Keratinocyte (primary cell): ENCODE measurements around the gene EMILIN3. TPM values are rescaled to one million over a fixed set of nuclear protein-coding genes. Genes with fewer than 3 reads are reported as not detected.

Experiments
- DNase-seq: peaks from one replicate; pipeline ENCODE4 v3.0.0-alpha.2; 2011; ENCODE audit warnings: low read depth, missing footprints, low spot score
- FAIRE-seq: peaks from 2 replicates; lab custom pipeline; 2011; peaks lifted over from hg19 to GRCh38; lab: Jason Lieb, UNC
- H2AFZ ChIP-seq: 2 replicates; pipeline ENCODE4 v1.6.0; 2012; ENCODE audit warnings: low read length, control low read depth, inconsistent platforms; ENCODE audit not compliant: control insufficient read depth
- H3K27ac ChIP-seq: 2 replicates; pipeline ENCODE4 v1.5.1; 2011; ENCODE audit warnings: low read length; ENCODE audit not compliant: control insufficient read depth, insufficient read depth
- H3K27me3 ChIP-seq: 3 replicates; pipeline ENCODE4 v1.6.0; 2011; ENCODE audit warnings: low read length; ENCODE audit not compliant: control insufficient read depth, insufficient read depth; ENCODE audit errors: extremely low read depth
- H3K36me3 ChIP-seq, 2 experiments: 2 replicates in 1 of 2; 3 replicates in 1 of 2; pipeline ENCODE4 v1.5.1; 2011; ENCODE audit warnings: low read length in 2 of 2, mild to moderate bottlenecking in 1 of 2; ENCODE audit not compliant: control insufficient read depth in 2 of 2, insufficient read depth in 2 of 2; ENCODE audit errors: extremely low read depth in 1 of 2
- H3K4me1 ChIP-seq: 3 replicates; pipeline ENCODE4 v1.5.1; 2011; ENCODE audit warnings: low read length; ENCODE audit not compliant: control insufficient read depth, insufficient read depth; ENCODE audit errors: extremely low read depth
- H3K4me2 ChIP-seq: 3 replicates; pipeline ENCODE4 v1.6.0; 2011; ENCODE audit warnings: low read depth, low read length; ENCODE audit not compliant: control insufficient read depth, insufficient read depth; ENCODE audit errors: extremely low read depth
- H3K4me3 ChIP-seq, 3 experiments: fragments of 200-600 bp in 1 of 3; sonication (generic) in 1 of 3; 2 replicates in 2 of 3; 3 replicates in 1 of 3; pipeline ENCODE4 v1.5.1; 2011 to 2016; ENCODE audit warnings: low read length in 3 of 3, mild to moderate bottlenecking in 3 of 3, control low read depth in 2 of 3, inconsistent platforms in 1 of 3, low read depth in 1 of 3, mixed read lengths in 1 of 3, mixed run types in 1 of 3, moderate library complexity in 1 of 3; ENCODE audit not compliant: control insufficient read depth in 2 of 3, insufficient read depth in 2 of 3; ENCODE audit errors: extremely low read depth in 1 of 3
- H3K79me2 ChIP-seq: 2 replicates; pipeline ENCODE4 v1.6.0; 2012; ENCODE audit warnings: low read length; ENCODE audit not compliant: control insufficient read depth, insufficient read depth
- H3K9ac ChIP-seq: 3 replicates; pipeline ENCODE4 v1.6.0; 2011; ENCODE audit warnings: low read length; ENCODE audit not compliant: control insufficient read depth, insufficient read depth; ENCODE audit errors: extremely low read depth
- H3K9me1 ChIP-seq: 3 replicates; pipeline ENCODE4 v1.6.0; 2011; ENCODE audit warnings: low read length; ENCODE audit not compliant: control insufficient read depth, insufficient read depth; ENCODE audit errors: extremely low read depth
- H3K9me3 ChIP-seq: 2 replicates; pipeline ENCODE4 v1.5.1; 2012; ENCODE audit warnings: low read depth, low read length; ENCODE audit not compliant: control insufficient read depth
- H4K20me1 ChIP-seq: 3 replicates; pipeline ENCODE4 v1.6.0; 2011; ENCODE audit warnings: low read length; ENCODE audit not compliant: control insufficient read depth, insufficient read depth; ENCODE audit errors: extremely low read depth
- CTCF ChIP-seq, 3 experiments: IDR thresholded peaks in 1 of 3; conservative IDR thresholded peaks in 1 of 3; optimal IDR thresholded peaks in 1 of 3; 2 replicates in 2 of 3; 3 replicates in 1 of 3; pipeline versions ENCODE3 to v1.5.1; 2011; ENCODE audit warnings: low read length in 3 of 3, mild to moderate bottlenecking in 3 of 3, moderate library complexity in 2 of 3, control low read depth in 1 of 3, inconsistent platforms in 1 of 3; ENCODE audit not compliant: insufficient read depth in 2 of 3; ENCODE audit errors: extremely low read depth in 1 of 3
- EZH2 ChIP-seq: IDR thresholded peaks from one replicate; pipeline ENCODE4 v1.6.1; 2012; ENCODE audit warnings: inconsistent platforms, mild to moderate bottlenecking, low read length, moderate library complexity
- dilution Hi-C: fragments of 300-500 bp; cut with MboI; formaldehyde crosslinking; loops from one replicate; pipeline ENCODE4 v1.7.0; 2020; ENCODE audit warnings: low sequenced_read_pairs; ENCODE audit not compliant: extremely low pct_ligation_motif_present
- polyA plus RNA-seq, 5 experiments: library from polyadenylated mRNA; depleted of rRNA in 3 of 5; stranded (reverse) in 3 of 5; stranded (forward) in 1 of 5; unstranded in 1 of 5; fragments of >200 nt; gene quantifications; 1 replicate in 1 of 5; 2 replicates in 3 of 5; 3 replicates in 1 of 5; pipeline versions ENCODE4 v1.2.1 to v1.2.3, GENCODE V29; 2011 to 2012; ENCODE audit warnings: missing spikeins in 2 of 5, low read depth in 1 of 5, low replicate concordance in 1 of 5

Gene EMILIN3
- polyA plus RNA-seq, 1 donor (not counting 4 experiments of a cell fraction or from before 2014, with no cell fraction given) = not detected

DNA sequence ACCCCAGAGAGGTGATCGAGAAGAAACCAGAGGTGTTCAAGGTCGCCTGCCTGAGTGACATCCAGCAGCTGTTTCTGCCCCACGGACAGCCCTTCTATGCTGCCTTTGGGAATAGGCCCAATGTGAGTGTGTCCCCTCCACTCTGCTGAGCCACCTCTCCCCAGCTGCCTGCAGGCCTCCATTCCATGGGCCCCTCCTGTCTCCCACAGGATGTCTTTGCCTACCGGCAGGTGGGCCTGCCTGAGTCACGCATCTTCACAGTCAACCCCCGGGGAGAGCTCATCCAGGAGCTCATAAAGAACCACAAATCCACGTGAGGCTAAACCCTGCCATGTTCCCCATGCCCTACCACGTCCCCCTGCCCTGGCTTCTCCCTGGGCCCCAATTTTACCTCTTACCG lies 8.4 kb downstream of the EMILIN3 start:
- TF ChIP-seq EZH2 (no peak), CTCF (optimal IDR thresholded peaks at IDR 0.05 in 1 of 3, IDR thresholded peaks at IDR 0.05 in 1 of 3, conservative IDR thresholded peaks at IDR 0.05 in 1 of 3; ENCODE audit: extremely low read depth in 1 of 3, insufficient read depth in 2 of 3, low read length in 3 of 3) (no peak)
- FAIRE-seq = no peak
- Histone ChIP-seq H3K4me1 (no peaks in the 10 kb centered on the region), H3K9me1 (no peaks in the 10 kb centered on the region), H4K20me1 (no peaks in the 10 kb centered on the region), H2AFZ (no peak overlapping the region), H3K79me2 (no peaks in the 10 kb centered on the region), H3K4me3 (no peak overlapping the region), H3K27me3 (no peaks in the 10 kb centered on the region), H3K9ac (no peak overlapping the region), H3K4me2 (no peak overlapping the region), H3K27ac (no peak overlapping the region), H3K36me3 (peaks cover 24 to 39% of the 10 kb centered on the region in 2 experiments), H3K9me3 (no peaks in the 10 kb centered on the region)
- dilution Hi-C loops = no loop called here
- no peak for DNase-seq

GRCh38 chr20:41357424-41358163 lies 9.0 kb downstream of the EMILIN3 start:
- Histone ChIP-seq H3K9me1 (no peaks in the 10 kb centered on the region), H3K9me3 (no peaks in the 10 kb centered on the region), H3K9ac (no peak overlapping the region), H3K4me1 (no peaks in the 10 kb centered on the region), H3K27me3 (no peaks in the 10 kb centered on the region), H3K36me3 (peaks cover 24 to 43% of the 10 kb centered on the region in 2 experiments), H3K27ac (no peak overlapping the region), H3K4me2 (no peak overlapping the region), H3K4me3 (no peak overlapping the region), H4K20me1 (no peaks in the 10 kb centered on the region), H3K79me2 (no peaks in the 10 kb centered on the region), H2AFZ (no peak overlapping the region)
- dilution Hi-C loops = no loop called here
- DNase-seq (no peak), FAIRE-seq (no peak)
- TF ChIP-seq EZH2 (no peak), CTCF (optimal IDR thresholded peaks at IDR 0.05 in 1 of 3, IDR thresholded peaks at IDR 0.05 in 1 of 3, conservative IDR thresholded peaks at IDR 0.05 in 1 of 3; ENCODE audit: extremely low read depth in 1 of 3, insufficient read depth in 2 of 3, low read length in 3 of 3) (peak in 1 of 3 experiments; percentile 11)
